OCI-LY1 (cell line): ENCODE data around the gene CLDN3.

Experiments used
- CTCF ChIP-seq: fragments of 200-600 bp; sonication (generic), shearing (Covaris generic); IDR thresholded peaks from 2 replicates; pipeline ENCODE4 v1.5.1; 2017; ENCODE audit warnings: mild to moderate bottlenecking, antibody characterized with exemption, low read length, moderate library complexity, mixed read lengths
- EZH2 ChIP-seq: fragments of 200-600 bp; sonication (generic), shearing (Covaris generic); IDR thresholded peaks from 2 replicates; pipeline ENCODE4 v1.8.0; 2017; ENCODE audit warnings: borderline replicate concordance, mixed run types, mild to moderate bottlenecking, antibody characterized with exemption, low read length, moderate library complexity, mixed read lengths

- TF ChIP-seq EZH2 (no peak), CTCF (no peak)
These were observed 9.4 kb upstream of the CLDN3 start for GRCh38 chr7:73779517-73779916.
